Renal pelvis (tissue), 4 donors: ENCODE results near the gene KLHL1. TPM values are rescaled to one million over a fixed set of nuclear protein-coding genes. Genes with fewer than 3 reads are reported as not detected.
A peak's percentile ranks its signal among the peaks of the same experiment; 100 is the strongest.

Experiments used
- DNase-seq: peaks from one replicate; pipeline ENCODE4 v3.0.0-alpha.2; 2013
- polyA plus RNA-seq, 3 donors: library from polyadenylated mRNA; unstranded; fragments of 120-200 nt; gene quantifications; one replicate each; pipeline ENCODE4 v1.2.1, GENCODE V29; 2013; ENCODE audit not compliant: insufficient read length in 3 of 3

Gene KLHL1
- polyA plus RNA-seq, 3 donors = 0.78 to 1.1 (median 0.88) TPM

- DNase-seq = no peak
Observed at GRCh38 chr13:70016116-70016515, 92.1 kb downstream of the KLHL1 start.

DNA sequence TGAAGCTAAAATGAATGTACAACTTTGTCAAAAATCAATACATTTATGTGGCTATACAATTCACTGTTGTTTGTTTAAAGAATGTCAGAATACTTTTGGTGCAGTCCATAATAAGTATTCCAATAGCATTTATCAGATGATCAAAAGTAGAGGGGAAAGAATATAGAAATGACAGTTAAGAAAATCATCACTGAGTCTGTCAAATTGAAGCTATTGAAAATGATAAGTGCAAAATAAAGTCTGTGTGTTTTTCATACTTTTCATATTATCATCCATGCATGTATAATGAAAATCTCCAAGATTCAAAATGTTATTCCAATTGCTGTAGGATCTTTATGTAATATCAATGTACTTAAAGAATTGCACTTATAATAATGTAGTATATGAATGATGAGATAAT, 93.9 kb downstream of the KLHL1 start:
- DNase-seq = no peak

GRCh38 chr13:69999875-70000274, 108.4 kb downstream of the KLHL1 start:
- no peak for DNase-seq

GRCh38 chr13:69997061-69997460, 111.2 kb downstream of the KLHL1 start:
- DNase-seq = no peak

DNA sequence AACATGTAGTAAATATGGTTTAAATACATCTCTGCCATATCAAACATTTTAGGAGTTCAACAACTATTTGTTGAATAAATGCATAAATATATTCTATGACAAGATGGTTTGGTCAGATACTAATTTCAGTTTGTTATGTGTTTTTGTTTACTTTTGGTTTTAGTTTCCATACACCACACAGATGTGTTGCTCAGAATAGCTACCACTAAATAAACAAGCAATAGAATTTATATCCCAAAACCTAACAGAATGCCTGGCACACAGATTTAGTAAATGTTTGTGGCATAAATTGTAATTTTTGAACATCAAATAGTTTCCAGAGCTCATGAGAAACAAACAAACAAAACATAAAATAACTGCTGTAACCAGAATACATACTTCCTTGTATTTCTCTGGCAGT, 127.5 kb downstream of the KLHL1 start:
- no peak for DNase-seq

DNA sequence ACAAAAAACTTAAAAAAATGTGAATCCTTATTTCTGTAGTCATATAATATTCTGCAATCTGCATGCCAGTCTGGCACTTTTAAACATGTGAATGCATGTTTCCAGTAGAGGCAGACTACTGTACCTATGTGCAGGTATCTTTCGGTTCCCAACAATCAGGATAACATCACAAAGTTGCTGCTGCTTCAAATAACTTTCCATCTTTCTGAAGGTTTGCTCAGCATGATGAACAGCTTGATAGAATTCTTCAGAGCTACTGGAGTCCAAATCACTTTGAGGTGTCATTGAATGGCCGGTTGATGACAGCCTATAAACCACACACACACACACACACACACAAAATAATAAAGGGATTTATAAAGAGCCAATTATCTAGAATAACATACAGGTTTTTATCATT, 132.8 kb downstream of the KLHL1 start:
- no peak for DNase-seq

GRCh38 chr13:69970520-69970919, 137.7 kb downstream of the KLHL1 start:
- DNase-seq = no peak

DNA sequence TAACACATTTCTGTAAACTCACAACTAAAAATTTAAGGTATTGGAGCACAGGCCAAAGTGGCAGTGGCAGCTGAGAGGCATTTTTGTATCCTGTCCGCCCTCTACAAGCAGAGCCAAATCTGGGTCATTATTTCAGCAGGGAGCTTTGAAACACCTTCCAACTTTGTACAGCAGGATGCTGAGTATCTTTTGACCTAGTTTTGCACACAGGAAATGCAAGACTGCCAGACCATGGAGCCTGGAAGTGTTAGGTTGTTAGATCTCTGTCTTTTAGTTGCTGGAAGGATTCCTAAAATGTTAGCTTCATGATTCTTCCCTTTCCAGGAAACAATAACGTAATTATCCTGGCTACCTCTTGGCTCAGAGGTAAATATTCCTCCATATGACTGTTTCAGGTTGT, 149.2 kb downstream of the KLHL1 start:
- DNase-seq = no peak

DNA sequence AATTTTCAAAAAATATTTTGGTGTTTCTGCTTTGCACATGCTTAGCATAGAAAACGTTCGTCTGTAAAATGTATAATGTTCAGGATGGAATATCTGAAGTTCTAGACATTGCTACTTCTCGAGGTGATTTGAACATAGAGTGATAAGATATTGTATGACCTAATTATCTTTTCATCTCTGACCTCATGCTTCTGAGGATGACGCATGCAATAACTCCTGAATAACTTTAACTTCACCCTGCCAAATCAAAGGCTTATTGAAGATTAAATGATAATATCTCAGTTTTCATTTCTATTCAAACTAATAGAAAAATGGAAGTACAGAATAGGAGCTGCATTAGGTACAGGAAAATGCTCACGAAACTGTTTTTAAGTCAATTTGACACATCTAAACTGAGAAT, 151.4 kb downstream of the KLHL1 start:
- no peak for DNase-seq

DNA sequence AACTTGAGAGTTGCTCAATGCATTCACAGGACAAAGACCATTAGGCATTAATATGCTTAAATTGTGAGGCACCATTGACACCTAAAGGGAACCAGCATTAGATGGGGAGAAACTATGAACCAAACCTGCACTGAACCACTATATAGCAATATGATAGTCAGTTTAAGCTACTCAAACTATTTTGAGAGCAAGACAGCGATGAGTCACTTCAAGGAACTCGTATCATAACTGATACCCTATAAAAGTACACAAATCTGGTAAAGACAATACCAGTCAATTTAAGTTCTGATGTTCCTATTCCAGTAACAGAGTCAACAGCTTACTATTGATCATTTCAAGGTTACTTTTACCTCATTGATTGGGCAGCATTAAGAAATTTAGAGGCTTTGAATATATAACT, 151.9 kb downstream of the KLHL1 start:
- DNase-seq = no peak

DNA sequence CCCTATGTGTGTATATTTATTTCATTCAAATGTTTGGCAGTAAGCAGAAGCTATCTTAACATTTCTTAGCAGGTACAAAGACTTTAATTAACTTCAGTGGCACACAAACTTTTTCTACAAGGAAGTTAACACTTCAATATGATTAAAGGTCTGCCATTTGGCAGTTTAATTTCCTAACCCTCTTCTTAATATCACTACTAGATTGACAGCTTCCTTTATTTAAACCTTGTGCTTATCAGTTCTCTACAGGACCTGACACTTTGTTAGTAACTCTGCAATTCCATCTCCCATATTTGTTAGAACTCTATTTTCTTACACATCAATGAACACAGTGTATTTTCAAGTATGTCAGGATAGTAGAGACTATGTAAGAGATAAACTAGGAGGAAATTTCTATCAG, 153.0 kb downstream of the KLHL1 start:
- DNase-seq = no peak

DNA sequence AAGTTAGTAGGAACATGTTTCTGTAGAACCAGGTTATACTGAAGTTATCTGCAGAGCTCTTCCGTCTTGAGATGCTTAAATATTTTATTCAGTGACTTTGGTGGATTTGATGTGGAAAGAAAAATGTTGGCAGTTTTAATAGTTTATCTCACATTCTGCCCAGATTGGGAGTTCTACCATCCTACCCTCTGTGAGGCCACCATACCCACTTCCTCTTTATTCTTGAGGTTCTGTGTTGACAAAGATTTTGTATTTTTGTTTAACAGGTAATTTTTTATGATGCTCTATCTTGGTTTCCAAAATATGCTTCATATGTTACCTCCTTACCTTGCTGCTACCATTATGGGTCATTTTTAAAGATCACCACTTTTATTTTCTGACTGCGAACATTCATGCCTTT, 156.8 kb downstream of the KLHL1 start:
- DNase-seq = no peak

DNA sequence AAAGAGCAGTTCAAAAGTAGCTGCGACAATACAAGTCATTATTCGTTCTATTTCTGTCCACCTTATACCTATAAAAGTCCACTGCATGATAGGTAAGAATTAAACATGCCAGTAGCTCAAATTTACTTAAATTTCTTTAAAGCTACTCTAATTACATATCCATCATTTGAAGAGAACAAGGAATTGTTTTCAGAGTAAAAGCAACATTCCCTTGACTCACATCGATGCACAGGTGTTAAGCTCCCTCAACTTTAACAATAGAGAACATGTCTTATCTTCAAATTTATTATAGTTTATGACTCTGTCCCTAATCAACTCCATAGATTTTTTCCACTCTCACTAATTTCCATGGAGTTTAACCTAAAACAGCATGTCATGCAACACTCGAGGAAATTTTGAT, 158.1 kb downstream of the KLHL1 start:
- no peak for DNase-seq

DNA sequence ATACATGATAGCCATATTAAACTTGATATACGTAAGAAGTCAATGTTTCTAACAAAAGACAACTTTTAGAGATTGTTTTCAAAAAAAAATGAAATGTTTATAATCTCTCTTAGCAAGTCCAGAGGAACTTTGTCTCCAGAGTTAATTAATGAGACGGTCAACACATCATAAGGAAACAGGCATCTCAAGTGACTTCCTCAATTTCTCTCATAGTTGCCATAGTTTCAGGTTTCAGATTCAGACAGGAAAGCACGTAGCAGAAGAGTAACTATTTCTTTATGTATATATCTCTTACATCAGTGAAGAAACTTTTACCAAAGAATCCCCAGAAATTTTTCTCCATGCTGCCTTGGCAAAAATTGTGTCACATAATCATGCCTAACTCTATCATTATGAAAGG, 160.2 kb downstream of the KLHL1 start:
- DNase-seq = no peak

GRCh38 chr13:69947582-69947981, 160.7 kb downstream of the KLHL1 start:
- peak; percentile 36 for DNase-seq

DNA sequence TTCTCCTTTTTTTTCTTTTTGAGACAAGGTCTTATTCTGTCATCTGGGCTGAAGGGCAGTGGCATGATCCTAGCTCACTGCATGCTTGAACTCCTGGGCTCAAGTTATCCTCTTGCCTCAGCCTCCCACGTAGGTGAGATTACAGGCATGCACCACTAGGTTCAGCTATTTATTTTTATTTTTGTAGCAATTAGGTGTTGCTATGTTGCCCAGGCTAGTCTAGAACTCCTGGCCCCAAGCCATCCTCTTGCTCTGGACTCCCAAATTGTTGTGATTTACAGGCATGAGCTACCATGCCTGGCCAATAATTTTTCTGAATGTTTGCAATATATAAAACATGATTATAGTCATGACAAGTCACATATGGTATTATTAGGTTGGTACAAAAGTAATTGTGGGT, 161.7 kb downstream of the KLHL1 start:
- no peak for DNase-seq

DNA sequence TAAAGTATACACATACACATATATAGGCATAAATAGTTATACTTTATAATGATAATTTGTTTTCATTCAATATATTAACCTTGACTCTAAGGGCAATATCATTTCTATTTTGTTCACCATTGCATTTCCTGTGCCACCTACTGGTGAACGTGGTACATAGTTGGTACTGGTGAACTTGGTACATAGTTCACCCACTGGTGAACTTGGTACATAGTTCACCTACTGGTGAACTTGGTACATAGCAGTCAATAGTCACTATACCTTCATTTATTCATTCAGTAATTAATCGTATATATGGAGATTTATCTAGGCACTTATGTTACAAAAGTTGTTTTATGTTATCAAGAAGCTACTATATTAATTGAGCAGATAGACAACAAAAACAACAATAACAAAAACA, 173.2 kb downstream of the KLHL1 start:
- no peak for DNase-seq

GRCh38 chr13:69928262-69928661, 180.0 kb downstream of the KLHL1 start:
- no peak for DNase-seq

GRCh38 chr13:69921156-69921555, 187.1 kb downstream of the KLHL1 start:
- peak; percentile 2 for DNase-seq

DNA sequence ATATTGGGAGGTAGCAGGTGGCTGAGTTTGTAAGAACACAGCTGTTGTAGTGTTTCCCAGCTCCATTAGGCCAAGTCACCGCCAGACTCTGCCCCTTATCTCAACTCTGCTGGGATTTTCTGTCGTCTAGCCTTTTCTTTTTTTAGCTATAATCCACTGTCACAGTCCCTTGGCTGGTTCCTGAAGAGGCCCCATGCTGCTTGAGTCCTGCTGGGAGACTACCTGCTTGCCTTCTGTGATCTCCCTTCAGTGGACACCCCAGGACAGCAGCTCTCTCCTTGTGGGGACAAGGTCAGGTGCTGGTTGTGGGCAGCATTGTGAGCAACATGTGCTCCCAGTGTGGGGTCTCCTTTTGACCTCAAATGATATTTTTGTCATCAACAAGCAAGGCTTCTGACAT, 195.6 kb downstream of the KLHL1 start:
- no peak for DNase-seq

GRCh38 chr13:69910800-69911199, 197.5 kb downstream of the KLHL1 start:
- DNase-seq = no peak

DNA sequence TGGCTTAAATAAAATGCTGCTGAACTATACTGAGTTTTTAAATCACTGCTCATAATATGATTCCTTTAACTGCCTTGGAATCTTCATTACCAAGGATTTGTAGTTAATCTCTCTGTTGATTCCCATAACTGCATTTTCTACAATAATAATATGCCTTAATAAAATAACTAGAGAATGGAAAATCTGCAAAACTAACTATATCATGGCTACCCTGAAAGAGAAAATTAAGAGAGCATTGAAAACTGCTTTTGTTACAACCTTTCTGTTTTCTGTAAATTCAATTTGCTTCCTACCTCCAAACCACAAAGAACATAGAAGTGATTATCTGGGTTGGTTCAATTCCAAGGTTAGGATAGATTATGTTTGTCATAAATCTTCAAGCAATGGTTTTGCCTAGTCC, 203.5 kb downstream of the KLHL1 start:
- no peak for DNase-seq

- DNase-seq = no peak
Observed at GRCh38 chr13:69903081-69903480, 205.2 kb downstream of the KLHL1 start.

- DNase-seq = no peak
Observed at GRCh38 chr13:69882451-69882850, 225.8 kb downstream of the KLHL1 start.

- no peak for DNase-seq
Observed at GRCh38 chr13:69879936-69880335, 228.3 kb downstream of the KLHL1 start.
